D721Med (cell line): ENCODE data around the gene AKAP4.

Source experiments
- DNase-seq: peaks from one replicate; pipeline ENCODE4 v3.0.0; 2011; ENCODE audit warnings: low spot score; ENCODE audit not compliant: insufficient read length
- FAIRE-seq: peaks from 2 replicates; lab custom pipeline; 2011; peaks lifted over from hg19 to GRCh38; lab: Jason Lieb, UNC
- TF ChIP-seq, protein P1 (sequence below): IDR thresholded peaks from 2 replicates; pipeline ENCODE4 v1.5.1; 2012; ENCODE audit warnings: mild to moderate bottlenecking, control low read depth; ENCODE audit not compliant: insufficient read depth; ENCODE audit errors: missing control alignments

AKAP4 gene

DNA sequence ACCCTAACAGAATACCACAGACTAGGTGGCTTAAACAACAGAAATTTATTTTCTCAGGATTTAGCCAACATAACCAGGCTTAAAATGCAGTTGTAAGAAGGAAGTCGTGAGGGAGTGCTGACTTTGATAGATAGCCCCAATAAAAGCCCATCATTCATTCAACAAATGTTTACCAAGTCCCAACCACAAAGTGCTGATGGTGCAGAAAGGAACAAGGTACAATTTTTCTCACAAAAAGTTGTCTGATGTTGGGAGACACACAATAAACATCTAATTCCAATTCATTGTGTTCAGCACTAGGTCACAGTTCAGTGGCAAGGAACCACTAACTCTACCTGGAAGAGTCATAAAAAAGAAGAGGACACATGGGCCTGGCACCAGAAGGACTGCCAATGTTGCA lies 42.2 kb downstream of the AKAP4 start:
- DNase-seq (no peak), FAIRE-seq (no peak)
- TF ChIP-seq, protein P1, sequence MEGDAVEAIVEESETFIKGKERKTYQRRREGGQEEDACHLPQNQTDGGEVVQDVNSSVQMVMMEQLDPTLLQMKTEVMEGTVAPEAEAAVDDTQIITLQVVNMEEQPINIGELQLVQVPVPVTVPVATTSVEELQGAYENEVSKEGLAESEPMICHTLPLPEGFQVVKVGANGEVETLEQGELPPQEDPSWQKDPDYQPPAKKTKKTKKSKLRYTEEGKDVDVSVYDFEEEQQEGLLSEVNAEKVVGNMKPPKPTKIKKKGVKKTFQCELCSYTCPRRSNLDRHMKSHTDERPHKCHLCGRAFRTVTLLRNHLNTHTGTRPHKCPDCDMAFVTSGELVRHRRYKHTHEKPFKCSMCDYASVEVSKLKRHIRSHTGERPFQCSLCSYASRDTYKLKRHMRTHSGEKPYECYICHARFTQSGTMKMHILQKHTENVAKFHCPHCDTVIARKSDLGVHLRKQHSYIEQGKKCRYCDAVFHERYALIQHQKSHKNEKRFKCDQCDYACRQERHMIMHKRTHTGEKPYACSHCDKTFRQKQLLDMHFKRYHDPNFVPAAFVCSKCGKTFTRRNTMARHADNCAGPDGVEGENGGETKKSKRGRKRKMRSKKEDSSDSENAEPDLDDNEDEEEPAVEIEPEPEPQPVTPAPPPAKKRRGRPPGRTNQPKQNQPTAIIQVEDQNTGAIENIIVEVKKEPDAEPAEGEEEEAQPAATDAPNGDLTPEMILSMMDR, result no peak

DNA sequence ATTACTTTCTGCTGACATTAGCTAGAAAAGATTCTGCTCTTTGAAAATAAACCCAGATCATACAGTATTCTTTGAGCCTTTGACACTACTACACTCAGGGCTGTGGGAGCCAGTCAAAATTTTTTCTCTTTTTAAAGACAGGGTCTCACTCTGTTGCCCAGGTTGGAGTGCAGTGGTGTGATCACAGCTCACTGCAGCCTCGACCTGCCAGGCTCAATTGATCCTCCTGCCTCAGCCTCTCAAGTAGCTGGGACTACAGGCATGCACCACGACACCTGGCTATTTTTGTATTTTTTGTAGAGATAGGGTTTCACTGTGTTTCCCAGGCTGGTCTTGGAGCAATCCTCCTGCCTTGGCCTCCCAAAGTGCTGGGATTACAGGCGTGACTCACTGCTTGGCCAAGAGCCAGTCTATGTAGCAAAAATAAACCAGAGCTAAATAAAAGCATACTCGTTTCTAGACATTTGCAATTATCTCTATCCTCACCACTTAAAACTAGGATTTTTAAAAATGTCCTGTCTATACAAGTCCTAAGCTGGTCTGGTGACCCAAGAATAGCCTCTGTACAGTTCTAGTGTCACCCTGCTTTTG lies 43.2 kb downstream of the AKAP4 start:
- no peak for FAIRE-seq
- no peak for DNase-seq
- TF ChIP-seq, protein P1, result no peak

DNA sequence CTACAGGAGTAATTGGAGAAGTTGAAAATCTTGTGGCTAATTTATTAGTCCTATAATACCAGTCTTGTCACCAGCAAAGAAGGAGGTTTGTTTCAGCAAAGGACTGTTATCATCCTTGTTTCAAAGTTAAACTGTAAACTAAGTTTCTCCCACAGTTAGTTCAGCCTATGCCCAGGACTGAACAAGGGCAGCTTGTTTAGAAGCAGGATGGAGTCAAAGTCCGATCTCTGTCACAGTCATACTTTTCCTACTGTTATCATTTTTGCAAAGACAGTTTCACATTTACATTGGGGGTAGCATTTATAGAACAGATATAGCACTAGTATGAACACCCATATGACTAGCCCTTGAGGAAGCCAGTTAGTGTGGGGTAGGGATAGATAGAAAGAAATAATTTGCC lies 46.4 kb downstream of the AKAP4 start:
- DNase-seq (no peak), FAIRE-seq (no peak)
- TF ChIP-seq, protein P1, result no peak

DNA sequence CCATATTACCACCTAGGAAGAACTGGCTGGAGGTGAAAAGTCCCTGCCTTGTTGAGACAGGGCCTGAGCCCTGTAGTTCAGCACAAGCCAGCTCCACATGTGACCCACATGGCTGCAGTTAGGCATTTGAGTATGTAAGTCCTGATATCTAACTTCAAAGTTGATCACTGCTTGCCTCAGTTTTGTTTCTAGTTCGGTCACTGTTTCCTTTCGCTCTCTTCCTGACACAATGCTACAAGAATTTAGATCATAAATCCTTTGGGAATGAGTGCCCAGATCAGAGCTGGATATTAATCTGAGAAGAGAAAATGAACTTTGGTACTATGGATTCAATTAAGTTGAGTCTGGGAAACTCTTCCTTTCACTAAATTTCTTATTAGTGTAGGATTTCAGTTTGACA lies 48.4 kb downstream of the AKAP4 start:
- DNase-seq (no peak), FAIRE-seq (no peak)
- TF ChIP-seq, protein P1, result no peak

DNA sequence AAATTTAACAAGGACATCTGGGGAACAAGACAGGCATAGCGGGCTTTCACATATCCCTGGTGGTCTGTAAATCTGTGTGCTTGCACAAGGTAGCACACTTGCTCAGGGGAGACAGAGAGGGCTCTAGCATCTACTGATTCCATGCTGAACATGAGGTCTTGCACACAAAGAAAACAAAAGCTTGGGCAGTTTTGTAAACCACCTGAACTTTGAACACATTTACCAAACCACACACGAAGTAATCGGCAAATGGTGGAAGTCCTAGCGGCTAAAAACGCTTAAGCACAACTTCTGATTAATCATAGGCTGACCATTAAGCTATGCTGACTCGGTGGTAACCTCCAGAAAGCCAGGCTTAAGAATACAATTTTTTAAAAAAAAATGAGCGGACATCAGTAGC lies 52.8 kb downstream of the AKAP4 start:
- no peak for FAIRE-seq
- TF ChIP-seq, protein P1, result no peak
- DNase-seq, result no peak
